Measurements from ENCODE around the gene METTL2A.
A peak's percentile ranks its signal among the peaks of the same experiment; 100 is the strongest.
"Not testable (repeated sequence)": the region's sequence is repeated elsewhere in the genome, so short reads cannot be mapped to it uniquely, and the experiment has no call there.

Gene METTL2A

GRCh38 chr17:62444063-62444462 is 20.4 kb downstream of the METTL2A start:
- H4K20me1 ChIP-seq (ENCODE audit: insufficient read depth): no peaks in the 10 kb centered on the region
- H3K4me2 ChIP-seq: no peak overlapping the region
- TF ChIP-seq CTCF (conservative IDR thresholded peaks at IDR 0.05; ENCODE audit: low read depth, low read length): no peak
- H3K27ac ChIP-seq: no peak overlapping the region
- H3K4me1 ChIP-seq (ENCODE audit: low read depth, poor library complexity, severe bottlenecking): no peaks in the 10 kb centered on the region
- no peak overlapping the region for H3K9ac ChIP-seq
- no peaks in the 10 kb centered on the region for H3K79me2 ChIP-seq (ENCODE audit: insufficient read depth, low read depth)
- no peak overlapping the region for H2AFZ ChIP-seq (ENCODE audit: low read depth)
- H3K36me3 ChIP-seq (ENCODE audit: insufficient read depth): peaks cover 7% of the 10 kb centered on the region; the same call in 1 of the 2 replicates
- no peak overlapping the region for H3K4me3 ChIP-seq (IDR thresholded peaks at IDR 0.05; ENCODE audit: insufficient read depth, low read depth, low read length)
- no peaks in the 10 kb centered on the region for H3K27me3 ChIP-seq (ENCODE audit: insufficient read depth, low read depth)

- H3K4me1 ChIP-seq (ENCODE audit: low read depth, poor library complexity, severe bottlenecking); H3K79me2 ChIP-seq (ENCODE audit: insufficient read depth, low read depth); H3K27me3 ChIP-seq (ENCODE audit: insufficient read depth, low read depth); H4K20me1 ChIP-seq (ENCODE audit: insufficient read depth); H3K36me3 ChIP-seq (ENCODE audit: insufficient read depth); H2AFZ ChIP-seq (ENCODE audit: low read depth); H3K4me3 ChIP-seq (IDR thresholded peaks at IDR 0.05; ENCODE audit: insufficient read depth, low read depth, low read length); H3K4me2 ChIP-seq; H3K9ac ChIP-seq; H3K27ac ChIP-seq: not testable (repeated sequence)
Measured at GRCh38 chr17:62445791-62446190, 22.1 kb downstream of the METTL2A start.

- H3K36me3 ChIP-seq (ENCODE audit: insufficient read depth); H2AFZ ChIP-seq (ENCODE audit: low read depth); H3K27me3 ChIP-seq (ENCODE audit: insufficient read depth, low read depth); H4K20me1 ChIP-seq (ENCODE audit: insufficient read depth); H3K9ac ChIP-seq; H3K79me2 ChIP-seq (ENCODE audit: insufficient read depth, low read depth); H3K4me3 ChIP-seq (IDR thresholded peaks at IDR 0.05; ENCODE audit: insufficient read depth, low read depth, low read length): not testable (repeated sequence)
- Histone ChIP-seq H3K4me2 (peak overlapping the region; percentile 65), H3K4me1 (ENCODE audit: low read depth, poor library complexity, severe bottlenecking) (peaks cover 63% of the 10 kb centered on the region), H3K27ac (peak overlapping the region; percentile 85; the same call in 1 of the 2 replicates)
Measured at GRCh38 chr17:62452195-62452594, 28.5 kb downstream of the METTL2A start.

GRCh38 chr17:62453041-62453440 is 29.3 kb downstream of the METTL2A start:
- peak overlapping the region; percentile 65 for H3K4me2 ChIP-seq
- peaks cover 69% of the 10 kb centered on the region for H3K4me1 ChIP-seq (ENCODE audit: low read depth, poor library complexity, severe bottlenecking)
- not testable (repeated sequence) for H3K27me3 ChIP-seq (ENCODE audit: insufficient read depth, low read depth); H2AFZ ChIP-seq (ENCODE audit: low read depth); H3K79me2 ChIP-seq (ENCODE audit: insufficient read depth, low read depth); H3K36me3 ChIP-seq (ENCODE audit: insufficient read depth); H3K4me3 ChIP-seq (IDR thresholded peaks at IDR 0.05; ENCODE audit: insufficient read depth, low read depth, low read length); H4K20me1 ChIP-seq (ENCODE audit: insufficient read depth)
- peak overlapping the region; percentile 85 for H3K27ac ChIP-seq
- H3K9ac ChIP-seq: peak overlapping the region; percentile 14; the same call in 1 of the 2 replicates

- H3K27me3 ChIP-seq (ENCODE audit: insufficient read depth, low read depth); H3K4me3 ChIP-seq (IDR thresholded peaks at IDR 0.05; ENCODE audit: insufficient read depth, low read depth, low read length); H2AFZ ChIP-seq (ENCODE audit: low read depth); H3K79me2 ChIP-seq (ENCODE audit: insufficient read depth, low read depth); H4K20me1 ChIP-seq (ENCODE audit: insufficient read depth); H3K36me3 ChIP-seq (ENCODE audit: insufficient read depth): not testable (repeated sequence)
- Histone ChIP-seq H3K9ac (peak overlapping the region; percentile 14; the same call in 1 of the 2 replicates), H3K4me2 (peak overlapping the region; percentile 65), H3K27ac (peak overlapping the region; percentile 85), H3K4me1 (ENCODE audit: low read depth, poor library complexity, severe bottlenecking) (peaks cover 74% of the 10 kb centered on the region)
Measured at GRCh38 chr17:62453656-62454055, 30.0 kb downstream of the METTL2A start.

- Histone ChIP-seq H3K27ac (peak overlapping the region; percentile 85), H3K9ac (peak overlapping the region; percentile 14; the same call in 1 of the 2 replicates), H3K4me1 (ENCODE audit: low read depth, poor library complexity, severe bottlenecking) (peaks cover 76% of the 10 kb centered on the region), H3K4me2 (peak overlapping the region; percentile 65)
- H3K79me2 ChIP-seq (ENCODE audit: insufficient read depth, low read depth); H2AFZ ChIP-seq (ENCODE audit: low read depth); H3K27me3 ChIP-seq (ENCODE audit: insufficient read depth, low read depth); H3K36me3 ChIP-seq (ENCODE audit: insufficient read depth); H3K4me3 ChIP-seq (IDR thresholded peaks at IDR 0.05; ENCODE audit: insufficient read depth, low read depth, low read length); H4K20me1 ChIP-seq (ENCODE audit: insufficient read depth): not testable (repeated sequence)
Measured at GRCh38 chr17:62454111-62454510, 30.4 kb downstream of the METTL2A start.

- Histone ChIP-seq H3K9ac (no peak overlapping the region), H3K4me1 (ENCODE audit: low read depth, poor library complexity, severe bottlenecking) (peaks cover 75% of the 10 kb centered on the region), H4K20me1 (ENCODE audit: insufficient read depth) (no peaks in the 10 kb centered on the region), H3K79me2 (ENCODE audit: insufficient read depth, low read depth) (no peaks in the 10 kb centered on the region), H2AFZ (ENCODE audit: low read depth) (no peak overlapping the region), H3K27me3 (ENCODE audit: insufficient read depth, low read depth) (no peaks in the 10 kb centered on the region), H3K36me3 (ENCODE audit: insufficient read depth) (no peaks in the 10 kb centered on the region), H3K27ac (no peak overlapping the region), H3K4me3 (IDR thresholded peaks at IDR 0.05; ENCODE audit: insufficient read depth, low read depth, low read length) (no peak overlapping the region), H3K4me2 (no peak overlapping the region)
- TF ChIP-seq CTCF (conservative IDR thresholded peaks at IDR 0.05; ENCODE audit: low read depth, low read length): no peak
Measured at GRCh38 chr17:62456016-62456415, 32.3 kb downstream of the METTL2A start.

- not testable (repeated sequence) for H3K79me2 ChIP-seq (ENCODE audit: insufficient read depth, low read depth); H2AFZ ChIP-seq (ENCODE audit: low read depth); H3K27me3 ChIP-seq (ENCODE audit: insufficient read depth, low read depth); H3K4me3 ChIP-seq (IDR thresholded peaks at IDR 0.05; ENCODE audit: insufficient read depth, low read depth, low read length); H3K27ac ChIP-seq; H4K20me1 ChIP-seq (ENCODE audit: insufficient read depth); H3K9ac ChIP-seq; H3K36me3 ChIP-seq (ENCODE audit: insufficient read depth); H3K4me2 ChIP-seq
- H3K4me1 ChIP-seq (ENCODE audit: low read depth, poor library complexity, severe bottlenecking): peaks cover 50% of the 10 kb centered on the region
Measured at GRCh38 chr17:62458483-62458882, 34.8 kb downstream of the METTL2A start.

GRCh38 chr17:62464422-62464821 is 40.7 kb downstream of the METTL2A start:
- H3K27me3 ChIP-seq (ENCODE audit: insufficient read depth, low read depth); H3K4me3 ChIP-seq (IDR thresholded peaks at IDR 0.05; ENCODE audit: insufficient read depth, low read depth, low read length); H3K79me2 ChIP-seq (ENCODE audit: insufficient read depth, low read depth); H3K9ac ChIP-seq; H3K4me1 ChIP-seq (ENCODE audit: low read depth, poor library complexity, severe bottlenecking); H4K20me1 ChIP-seq (ENCODE audit: insufficient read depth); H3K27ac ChIP-seq; H3K4me2 ChIP-seq; H3K36me3 ChIP-seq (ENCODE audit: insufficient read depth); H2AFZ ChIP-seq (ENCODE audit: low read depth): not testable (repeated sequence)
